HG02798 (cell line): ENCODE measurements around the gene ERP44.
A peak's percentile ranks its signal among the peaks of the same experiment; 100 is the strongest.
"Not testable (repeated sequence)": the region's sequence is repeated elsewhere in the genome, so short reads cannot be mapped to it uniquely, and the experiment has no call there.

Experiments
- ATAC-seq: cut with Tn5 transposase; IDR thresholded peaks from one replicate; pipeline ENCODE4 v1.9.1; 2021; ENCODE audit warnings: mild to moderate bottlenecking; ENCODE audit not compliant: unreplicated experiment, poor library complexity

Gene ERP44

GRCh38 chr9:100071271-100071670 lies 27.5 kb downstream of the ERP44 start:
- no peak for ATAC-seq

- no peak for ATAC-seq
Observed at GRCh38 chr9:100070104-100071041, 28.4 kb downstream of the ERP44 start.

GRCh38 chr9:100069068-100069467 lies 29.7 kb downstream of the ERP44 start:
- not testable (repeated sequence) for ATAC-seq

- ATAC-seq = not testable (repeated sequence)
Observed at GRCh38 chr9:100067990-100068389, 30.8 kb downstream of the ERP44 start.

GRCh38 chr9:100066539-100066938 lies 32.3 kb downstream of the ERP44 start:
- ATAC-seq = peak; percentile 85

- ATAC-seq = no peak
Observed at GRCh38 chr9:100064872-100065581, 33.8 kb downstream of the ERP44 start.

GRCh38 chr9:100063185-100063584 lies 35.6 kb downstream of the ERP44 start:
- no peak for ATAC-seq

- ATAC-seq = not testable (repeated sequence)
Observed at GRCh38 chr9:100062683-100063082, 36.1 kb downstream of the ERP44 start.

GRCh38 chr9:100058699-100059579 lies 39.9 kb downstream of the ERP44 start:
- ATAC-seq = peak; percentile 83

- ATAC-seq = no peak
Observed at GRCh38 chr9:100057624-100058023, 41.2 kb downstream of the ERP44 start.

- no peak for ATAC-seq
Observed at GRCh38 chr9:100056561-100056960, 42.2 kb downstream of the ERP44 start.

GRCh38 chr9:100052375-100052774 lies 46.4 kb downstream of the ERP44 start:
- no peak for ATAC-seq

GRCh38 chr9:100049551-100049950 lies 49.2 kb downstream of the ERP44 start:
- ATAC-seq = no peak

- no peak for ATAC-seq
Observed at GRCh38 chr9:100038472-100038871, 60.3 kb downstream of the ERP44 start.

GRCh38 chr9:100033877-100034551 lies 64.8 kb downstream of the ERP44 start:
- no peak for ATAC-seq

GRCh38 chr9:100030548-100030947 lies 68.3 kb downstream of the ERP44 start:
- peak; percentile 60 for ATAC-seq

- ATAC-seq = no peak
Observed at GRCh38 chr9:100029251-100029650, 69.5 kb downstream of the ERP44 start.

- ATAC-seq = peak; percentile 91
Observed at GRCh38 chr9:100028201-100028784, 70.5 kb downstream of the ERP44 start.

- ATAC-seq = no peak
Observed at GRCh38 chr9:100027543-100027942, 71.3 kb downstream of the ERP44 start.
